Duodenal mucosa (tissue), 2 donors: Measurements from ENCODE around the gene CCNYL1.
"Not testable (repeated sequence)": the region's sequence is repeated elsewhere in the genome, so short reads cannot be mapped to it uniquely, and the experiment has no call there.

Experiments used
- H3K27ac ChIP-seq: one replicate; pipeline ENCODE4 v1.7.0; 2013; ENCODE audit warnings: low read depth, low read length
- H3K27me3 ChIP-seq, 2 donors: one replicate each; pipeline ENCODE4 v1.7.0; 2013; ENCODE audit warnings: low read length in 2 of 2, control low read depth in 1 of 2; ENCODE audit not compliant: insufficient read depth in 2 of 2, control insufficient read depth in 1 of 2
- H3K36me3 ChIP-seq, 2 donors: one replicate each; pipeline ENCODE4 v1.7.0; 2013; ENCODE audit warnings: low read length in 2 of 2, control low read depth in 1 of 2; ENCODE audit not compliant: insufficient read depth in 2 of 2, control insufficient read depth in 1 of 2
- H3K4me1 ChIP-seq, 2 donors: one replicate each; pipeline ENCODE4 v1.7.0; 2013; ENCODE audit warnings: low read length in 2 of 2, control low read depth in 1 of 2; ENCODE audit not compliant: insufficient read depth in 2 of 2, control insufficient read depth in 1 of 2
- H3K4me3 ChIP-seq, 2 donors: one replicate each; pipeline ENCODE4 v1.7.0; 2013; ENCODE audit warnings: low read length in 2 of 2, low read depth in 1 of 2
- H3K9ac ChIP-seq, 2 donors: one replicate each; pipeline ENCODE4 v1.7.0; 2013; ENCODE audit warnings: low read length in 2 of 2, low read depth in 1 of 2
- H3K9me3 ChIP-seq, 2 donors: one replicate each; pipeline ENCODE4 v1.7.0; 2013; ENCODE audit warnings: low read length in 2 of 2, control low read depth in 1 of 2; ENCODE audit not compliant: control insufficient read depth in 1 of 2

Gene CCNYL1

DNA sequence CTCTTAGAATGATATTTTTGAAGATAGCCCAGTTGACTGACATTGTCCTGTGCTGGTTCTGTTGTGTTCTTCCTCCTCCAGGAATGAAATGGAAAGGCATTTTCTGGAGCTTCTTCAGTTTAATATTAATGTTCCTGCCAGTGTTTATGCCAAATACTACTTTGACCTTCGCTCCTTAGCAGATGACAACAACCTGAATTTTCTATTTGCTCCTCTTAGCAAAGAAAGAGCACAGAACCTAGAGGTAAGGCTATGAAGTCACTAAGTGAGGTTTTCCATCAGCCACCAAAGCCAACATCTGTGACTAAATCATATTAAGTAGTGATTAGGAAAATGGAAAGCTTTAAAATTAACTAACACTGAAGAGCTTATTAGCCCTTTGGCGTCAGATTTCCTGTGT, 39.4 kb downstream of the CCNYL1 start:
- Histone ChIP-seq H3K9me3 (no peaks in the 10 kb centered on the region), H3K27ac (no peak overlapping the region), H3K36me3 (peaks cover 0 to 27% of the 10 kb centered on the region in 2 donors), H3K9ac (no peak overlapping the region), H3K4me1 (peaks cover 12 to 17% of the 10 kb centered on the region in 2 donors), H3K27me3 (no peaks in the 10 kb centered on the region), H3K4me3 (no peak overlapping the region)

DNA sequence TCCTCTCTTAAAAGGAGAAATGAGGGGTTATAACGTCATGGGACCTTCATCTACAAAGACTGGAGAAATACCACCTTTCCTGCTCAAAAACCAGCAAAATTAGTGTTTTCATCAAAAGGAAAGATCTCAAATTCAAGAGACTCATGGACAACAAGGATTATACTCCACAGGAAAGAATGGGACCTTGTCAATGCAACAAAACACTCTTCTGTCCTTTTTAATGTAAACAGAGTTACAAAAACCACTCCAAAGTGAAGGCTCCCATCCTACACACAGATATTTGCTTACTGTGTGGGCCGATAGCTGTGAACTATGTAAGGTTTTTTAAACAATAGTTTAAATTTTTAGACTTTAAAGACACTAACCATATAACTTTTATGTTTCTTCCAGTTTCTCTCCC, 42.2 kb downstream of the CCNYL1 start:
- not testable (repeated sequence) for H3K9me3 ChIP-seq, H3K27ac ChIP-seq, H3K9ac ChIP-seq, H3K4me3 ChIP-seq, H3K27me3 ChIP-seq
- H3K4me1 ChIP-seq: peaks cover 10 to 11% of the 10 kb centered on the region in 2 donors
- peaks cover 0 to 22% of the 10 kb centered on the region in 2 donors for H3K36me3 ChIP-seq

DNA sequence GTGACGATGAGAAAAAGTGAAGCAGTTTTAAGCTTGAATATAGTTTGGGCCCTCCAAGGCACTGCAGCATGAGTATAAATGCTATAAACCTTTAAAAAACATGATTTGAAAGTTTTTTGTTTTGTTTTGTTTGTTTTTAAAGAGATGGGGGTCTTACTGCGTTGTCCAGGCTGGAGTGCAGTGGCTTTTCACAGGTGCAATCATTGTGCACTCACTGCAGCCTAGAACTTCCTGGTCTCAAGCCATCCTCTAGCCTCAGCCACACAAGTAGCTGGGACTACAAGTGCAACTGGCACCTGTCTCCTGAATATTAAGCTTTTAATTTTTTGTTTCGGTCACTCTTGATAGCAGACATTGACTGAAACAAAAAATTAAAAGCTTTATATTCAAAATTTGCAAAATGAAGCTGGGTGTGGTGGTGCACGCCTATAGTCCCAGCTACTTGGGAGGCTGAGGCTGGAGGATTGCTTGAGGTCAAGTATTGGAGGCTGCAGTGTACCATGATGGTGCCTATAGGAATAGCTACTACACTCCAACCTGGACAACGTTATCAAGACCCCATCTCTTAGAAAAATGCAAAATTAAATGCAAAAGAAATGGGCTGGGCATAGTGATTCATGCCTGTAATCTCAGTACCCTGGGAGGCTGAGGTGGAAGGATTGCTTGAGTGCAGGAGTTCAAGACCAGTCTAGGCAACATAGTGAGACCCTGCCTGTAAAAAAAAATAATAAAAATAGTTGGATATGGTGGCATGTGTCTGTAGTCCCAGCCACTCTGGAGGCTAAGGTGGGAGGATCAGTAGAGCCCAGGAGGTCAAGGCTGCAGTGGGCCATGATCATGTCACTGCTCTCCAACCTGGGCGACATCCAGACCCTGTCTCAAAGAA, 43.3 kb downstream of the CCNYL1 start:
- no peaks in the 10 kb centered on the region for H3K9me3 ChIP-seq
- no peak overlapping the region for H3K4me3 ChIP-seq
- H3K9ac ChIP-seq: no peak overlapping the region
- H3K4me1 ChIP-seq: peaks cover 8 to 9% of the 10 kb centered on the region in 2 donors
- no peaks in the 10 kb centered on the region for H3K27me3 ChIP-seq
- peaks cover 5 to 22% of the 10 kb centered on the region in 2 donors for H3K36me3 ChIP-seq
- no peak overlapping the region for H3K27ac ChIP-seq

DNA sequence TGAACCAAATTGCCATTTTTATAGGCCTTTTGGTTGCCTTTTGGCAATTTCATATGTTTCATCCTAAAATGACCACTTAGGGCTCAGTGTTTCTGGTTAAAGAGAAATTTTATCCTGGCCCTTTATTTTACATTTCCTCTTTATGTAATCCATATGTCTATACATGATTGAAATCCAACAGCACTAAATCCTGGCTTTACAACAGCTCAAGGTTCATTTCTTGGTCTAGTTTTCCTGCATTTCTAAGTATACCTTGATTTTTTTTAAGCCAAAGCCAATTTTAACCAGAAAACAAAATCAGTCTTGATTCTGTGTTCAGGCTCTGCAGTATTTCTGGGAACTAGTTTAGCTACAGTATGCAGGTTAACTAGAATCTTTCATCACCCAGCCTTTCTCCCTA, 46.6 kb downstream of the CCNYL1 start:
- no peaks in the 10 kb centered on the region for H3K9me3 ChIP-seq

DNA sequence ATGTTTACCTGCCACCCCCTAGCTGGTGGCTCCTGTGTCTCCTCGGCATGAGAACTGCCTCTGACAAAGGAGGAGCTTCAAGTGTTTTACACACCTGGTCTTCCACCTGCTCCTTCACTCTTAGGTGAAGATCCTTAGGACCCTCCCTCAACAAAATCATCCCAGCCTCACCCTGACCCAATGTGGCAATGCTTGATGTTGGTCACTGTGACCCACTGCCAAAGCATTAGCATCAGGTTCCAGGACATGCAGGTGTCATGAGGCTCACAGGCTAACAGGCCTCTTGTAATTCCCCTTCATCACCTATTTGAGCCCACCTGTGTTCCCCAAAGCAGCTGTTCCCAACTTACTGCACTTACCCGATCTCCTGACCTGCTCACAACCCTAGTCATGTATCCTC, 48.5 kb downstream of the CCNYL1 start:
- Histone ChIP-seq H3K4me1 (peaks cover 18 to 23% of the 10 kb centered on the region in 2 donors), H3K4me3 (no peak overlapping the region), H3K9me3 (no peaks in the 10 kb centered on the region), H3K27me3 (no peaks in the 10 kb centered on the region), H3K36me3 (peaks cover 23 to 40% of the 10 kb centered on the region in 2 donors), H3K9ac (no peak overlapping the region), H3K27ac (no peak overlapping the region)

More for the DNA sequence above, 46.6 kb downstream of the CCNYL1 start:
- no peak overlapping the region for H3K27ac ChIP-seq
- H3K36me3 ChIP-seq: peaks cover 21 to 42% of the 10 kb centered on the region in 2 donors
- H3K4me3 ChIP-seq: no peak overlapping the region
- H3K4me1 ChIP-seq: peaks cover 4 to 6% of the 10 kb centered on the region in 2 donors
- H3K9ac ChIP-seq: no peak overlapping the region
- H3K27me3 ChIP-seq: no peaks in the 10 kb centered on the region

DNA sequence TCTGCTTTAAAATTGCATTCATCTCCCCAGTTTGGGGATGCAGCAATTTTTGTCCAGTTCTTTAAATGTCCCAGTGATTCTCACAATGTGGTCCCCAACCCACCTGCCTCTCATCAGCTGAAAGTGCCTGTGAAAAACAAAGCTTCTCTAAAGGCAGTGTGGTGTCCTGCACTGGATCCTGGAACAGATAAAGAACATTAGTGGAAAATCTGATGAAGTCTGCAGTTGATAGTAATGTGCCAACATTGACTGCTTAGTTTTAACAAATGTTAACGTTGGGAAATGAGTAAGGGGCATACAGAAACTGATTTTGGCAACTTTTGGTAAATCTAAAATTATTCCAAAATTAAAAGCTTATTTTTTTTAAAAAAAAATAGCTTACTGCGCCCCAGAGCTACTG, 49.0 kb downstream of the CCNYL1 start:
- Histone ChIP-seq H3K4me1 (peaks cover 18 to 23% of the 10 kb centered on the region in 2 donors), H3K27ac (no peak overlapping the region), H3K4me3 (no peak overlapping the region), H3K27me3 (no peaks in the 10 kb centered on the region), H3K36me3 (peaks cover 28 to 34% of the 10 kb centered on the region in 2 donors), H3K9ac (no peak overlapping the region), H3K9me3 (no peaks in the 10 kb centered on the region)

DNA sequence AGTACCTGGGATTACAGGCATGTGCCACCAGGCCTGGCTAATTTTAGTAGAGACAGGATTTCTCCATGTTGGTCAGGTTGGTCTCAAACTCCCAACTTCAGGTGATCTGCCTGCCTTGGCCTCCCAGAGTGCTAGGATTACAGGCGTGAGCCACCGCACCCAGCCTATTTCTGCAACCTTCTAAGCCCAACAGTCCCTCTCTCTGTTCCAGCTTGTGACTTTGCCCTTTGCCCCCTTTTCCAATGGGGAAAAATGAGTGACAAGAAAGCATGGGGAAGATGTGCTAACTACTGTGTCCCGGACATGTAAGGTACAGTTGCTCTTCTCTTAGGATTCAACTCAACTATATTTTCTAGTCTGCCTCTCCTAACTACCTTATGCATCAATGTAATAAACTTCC, 50.0 kb downstream of the CCNYL1 start:
- H3K4me3 ChIP-seq, H3K9me3 ChIP-seq, H3K9ac ChIP-seq, H3K27ac ChIP-seq, H3K27me3 ChIP-seq: not testable (repeated sequence)
- Histone ChIP-seq H3K4me1 (peaks cover 23% of the 10 kb centered on the region in 2 donors), H3K36me3 (peaks cover 28 to 31% of the 10 kb centered on the region in 2 donors)

DNA sequence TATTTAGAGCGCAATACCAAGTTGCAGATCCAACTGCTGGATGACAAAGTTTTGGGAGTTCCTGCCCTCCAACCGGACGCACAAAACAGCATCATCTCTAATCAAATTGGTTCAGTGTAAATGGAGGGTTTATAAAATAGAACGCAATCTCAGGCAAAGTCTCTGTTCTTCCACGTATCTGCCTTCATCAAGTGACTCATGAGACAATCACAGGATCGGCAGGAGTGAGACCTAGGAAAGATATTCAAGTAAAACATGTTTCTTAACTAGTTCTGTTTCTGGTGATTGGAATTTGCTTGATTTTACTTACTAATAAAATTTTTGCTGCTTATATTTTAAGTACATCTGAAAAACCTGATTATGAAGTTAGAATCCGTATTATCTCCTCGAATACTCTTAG, 50.7 kb downstream of the CCNYL1 start:
- peaks cover 23 to 27% of the 10 kb centered on the region in 2 donors for H3K4me1 ChIP-seq
- no peak overlapping the region for H3K9ac ChIP-seq
- no peaks in the 10 kb centered on the region for H3K27me3 ChIP-seq
- H3K4me3 ChIP-seq: no peak overlapping the region
- H3K27ac ChIP-seq: no peak overlapping the region
- H3K36me3 ChIP-seq: peaks cover 28 to 31% of the 10 kb centered on the region in 2 donors
- H3K9me3 ChIP-seq: no peaks in the 10 kb centered on the region

DNA sequence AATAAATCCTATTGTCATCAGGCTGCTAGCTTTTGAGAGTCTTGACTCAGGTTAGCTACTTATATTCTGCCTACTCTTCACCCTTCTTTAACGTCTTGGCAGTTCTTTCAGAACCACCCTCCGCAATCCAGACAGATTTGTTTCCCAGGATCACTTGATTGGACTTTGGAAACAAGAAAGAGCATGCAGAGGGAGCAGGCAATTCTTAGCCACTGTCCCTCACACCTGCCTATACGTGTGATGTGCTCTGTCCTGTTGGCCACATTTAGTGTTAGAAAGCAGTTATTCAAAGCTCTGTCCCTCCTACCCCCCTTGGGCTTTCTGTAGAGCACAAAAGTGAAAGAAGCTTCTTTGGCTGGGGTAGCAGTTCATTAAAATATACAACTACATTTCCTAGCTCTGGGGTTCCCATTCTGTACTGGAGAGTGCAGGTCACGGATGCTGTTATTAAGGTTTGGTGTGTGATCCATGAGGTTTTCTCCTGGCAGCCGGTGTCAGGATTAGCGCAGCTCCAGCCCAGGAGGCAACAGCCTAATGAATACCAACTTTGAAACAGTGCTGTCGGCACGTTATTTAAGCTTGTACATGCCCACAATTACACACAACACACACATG, 52.0 kb downstream of the CCNYL1 start:
- no peaks in the 10 kb centered on the region for H3K27me3 ChIP-seq
- H3K9ac ChIP-seq: peak overlapping the region; percentile 12 to 15
- H3K4me3 ChIP-seq: peak overlapping the region in 1 of 2 donors; percentile 41
- H3K9me3 ChIP-seq: no peaks in the 10 kb centered on the region
- no peak overlapping the region for H3K27ac ChIP-seq
- H3K36me3 ChIP-seq: peaks cover 34 to 39% of the 10 kb centered on the region in 2 donors
- peaks cover 23 to 38% of the 10 kb centered on the region in 2 donors for H3K4me1 ChIP-seq

DNA sequence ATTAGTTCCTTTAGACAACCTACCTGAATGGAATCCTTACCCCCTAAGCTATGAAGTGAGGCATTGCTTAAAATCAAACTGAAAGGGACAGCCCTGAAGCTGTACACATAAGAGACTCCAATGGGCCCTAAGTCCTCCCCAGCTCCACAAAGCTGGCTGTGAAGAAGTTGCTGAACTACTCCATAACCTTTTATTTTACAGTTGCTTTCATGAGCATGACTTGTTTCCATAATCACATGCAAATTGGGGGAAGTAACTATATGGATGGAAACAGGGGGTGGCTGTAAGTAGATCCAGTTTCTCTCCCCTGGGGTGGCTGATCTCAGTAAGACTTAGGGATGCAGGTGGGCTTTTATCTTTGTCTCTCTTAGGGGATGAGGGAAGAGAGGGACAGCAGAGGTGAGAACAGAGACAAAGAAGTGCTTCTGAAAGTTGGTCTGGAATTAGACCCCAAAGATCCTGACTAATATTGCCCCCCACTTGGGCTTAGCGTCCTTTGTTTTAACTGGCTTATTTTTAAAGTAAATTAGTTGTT, 52.7 kb downstream of the CCNYL1 start:
- no peak overlapping the region for H3K27ac ChIP-seq
- peak overlapping the region; percentile 3 to 41 for H3K4me3 ChIP-seq

More for the DNA sequence above, 52.7 kb downstream of the CCNYL1 start:
- H3K4me1 ChIP-seq: peaks cover 23 to 38% of the 10 kb centered on the region in 2 donors
- no peaks in the 10 kb centered on the region for H3K9me3 ChIP-seq
- peaks cover 30 to 39% of the 10 kb centered on the region in 2 donors for H3K36me3 ChIP-seq
- no peaks in the 10 kb centered on the region for H3K27me3 ChIP-seq
- H3K9ac ChIP-seq: peak overlapping the region; percentile 12 to 15
